MCF 10A (cell line): ENCODE data around the gene MX2. TPM values are rescaled to one million over a fixed set of nuclear protein-coding genes. Genes with fewer than 3 reads are reported as not detected.

Source experiments
- BruUV-seq: library from RNA; stranded (reverse); fragments of 400-500 nt; replicated peaks from 2 replicates; lab custom pipeline; 2021; lab: Mats Ljungman, UMichigan
- CTCF ChIA-PET: fragments of 300-600 bp; sonication (Branson Sonifier 250); formaldehyde crosslinking; extraction: SDS; loops from one replicate; lab custom pipeline; 2021; ENCODE audit warnings: antibody characterized with exemption, inconsistent platforms; lab: Yijun Ruan, JAX
- POLR2A ChIA-PET: fragments of 300-600, 350-650 bp; sonication (Branson Sonifier 250); formaldehyde crosslinking; extraction: SDS; loops from one replicate; lab custom pipeline; 2020; ENCODE audit warnings: antibody characterized with exemption, inconsistent platforms; lab: Yijun Ruan, JAX
- DNase-seq: peaks from one replicate; pipeline ENCODE4 v3.0.0-alpha.2; 2018; ENCODE audit not compliant: unreplicated experiment
- H3K27ac Mint-ChIP-seq: one replicate; pipeline ENCODE4 v1.8.0; 2022; ENCODE audit warnings: mild to moderate bottlenecking, low read depth, mixed read lengths; ENCODE audit not compliant: unreplicated experiment
- H3K27me3 Mint-ChIP-seq: one replicate; pipeline ENCODE4 v1.8.0; 2022; ENCODE audit warnings: mixed read lengths; ENCODE audit not compliant: insufficient read depth, unreplicated experiment
- H3K36me3 Mint-ChIP-seq: one replicate; pipeline ENCODE4 v1.8.0; 2022; ENCODE audit warnings: mild to moderate bottlenecking, moderate library complexity, mixed read lengths; ENCODE audit not compliant: insufficient read depth, unreplicated experiment
- H3K4me1 Mint-ChIP-seq: one replicate; pipeline ENCODE4 v1.8.0; 2022; ENCODE audit warnings: mixed read lengths; ENCODE audit not compliant: insufficient read depth, unreplicated experiment
- H3K4me3 Mint-ChIP-seq: one replicate; pipeline ENCODE4 v1.8.0; 2022; ENCODE audit warnings: mild to moderate bottlenecking, moderate library complexity, mixed read lengths; ENCODE audit not compliant: unreplicated experiment
- H3K9me3 Mint-ChIP-seq: one replicate; pipeline ENCODE4 v1.8.0; 2022; ENCODE audit warnings: mixed read lengths; ENCODE audit not compliant: unreplicated experiment
- intact Hi-C: fragments of 100-400 bp; cut with micrococcal nuclease; formaldehyde crosslinking; loops from 2 replicates; pipeline ENCODE4 v1.14.1; 2022
- total RNA-seq: library from RNA; stranded (reverse); gene quantifications from 2 replicates; pipeline ENCODE4 v1.2.3, GENCODE V29; 2022
- TF ChIP-seq, protein P1 (sequence below): fragments of 200-600 bp; IDR thresholded peaks from one replicate; pipeline ENCODE4 v1.8.0; 2022; ENCODE audit warnings: antibody characterized with exemption, mild to moderate bottlenecking; ENCODE audit not compliant: unreplicated experiment

The MX2 gene
- total RNA-seq, 1 experiment from 2014 or later: not detected

DNA sequence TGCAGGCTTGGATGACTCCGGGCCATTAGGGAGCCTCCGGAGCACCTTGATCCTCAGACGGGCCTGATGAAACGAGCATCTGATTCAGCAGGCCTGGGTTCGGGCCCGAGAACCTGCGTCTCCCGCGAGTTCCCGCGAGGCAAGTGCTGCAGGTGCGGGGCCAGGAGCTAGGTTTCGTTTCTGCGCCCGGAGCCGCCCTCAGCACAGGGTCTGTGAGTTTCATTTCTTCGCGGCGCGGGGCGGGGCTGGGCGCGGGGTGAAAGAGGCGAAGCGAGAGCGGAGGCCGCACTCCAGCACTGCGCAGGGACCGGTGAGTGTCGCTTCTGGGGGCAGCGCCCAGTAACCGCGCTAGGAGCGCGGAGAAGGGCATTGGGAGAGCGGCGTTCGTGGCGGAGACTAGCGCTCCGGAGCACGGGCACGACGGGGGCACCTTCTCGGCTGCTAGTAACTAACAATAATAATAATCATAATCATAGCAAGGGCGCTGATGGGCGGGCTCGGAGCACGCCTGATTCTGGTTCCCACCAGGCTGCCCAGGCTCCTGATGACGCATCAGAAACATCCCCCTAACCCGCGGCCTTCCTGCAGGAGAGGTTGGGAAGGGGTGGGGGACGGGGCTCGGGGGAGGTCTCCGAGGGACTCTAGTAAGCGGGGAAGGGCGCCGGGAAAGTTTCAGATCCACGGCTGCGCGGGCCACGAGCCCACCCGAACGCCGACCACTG, 64.3 kb downstream of the MX2 start, which contains the start of gene MX1:
Gene MX1, plus strand, starts transcription at position 286 of the 722 bp plus-strand sequence. CDS start 5,832 bp downstream, outside the sequence.
- no peak within 1 kb of the TSS for H3K27ac Mint-ChIP-seq

DNA sequence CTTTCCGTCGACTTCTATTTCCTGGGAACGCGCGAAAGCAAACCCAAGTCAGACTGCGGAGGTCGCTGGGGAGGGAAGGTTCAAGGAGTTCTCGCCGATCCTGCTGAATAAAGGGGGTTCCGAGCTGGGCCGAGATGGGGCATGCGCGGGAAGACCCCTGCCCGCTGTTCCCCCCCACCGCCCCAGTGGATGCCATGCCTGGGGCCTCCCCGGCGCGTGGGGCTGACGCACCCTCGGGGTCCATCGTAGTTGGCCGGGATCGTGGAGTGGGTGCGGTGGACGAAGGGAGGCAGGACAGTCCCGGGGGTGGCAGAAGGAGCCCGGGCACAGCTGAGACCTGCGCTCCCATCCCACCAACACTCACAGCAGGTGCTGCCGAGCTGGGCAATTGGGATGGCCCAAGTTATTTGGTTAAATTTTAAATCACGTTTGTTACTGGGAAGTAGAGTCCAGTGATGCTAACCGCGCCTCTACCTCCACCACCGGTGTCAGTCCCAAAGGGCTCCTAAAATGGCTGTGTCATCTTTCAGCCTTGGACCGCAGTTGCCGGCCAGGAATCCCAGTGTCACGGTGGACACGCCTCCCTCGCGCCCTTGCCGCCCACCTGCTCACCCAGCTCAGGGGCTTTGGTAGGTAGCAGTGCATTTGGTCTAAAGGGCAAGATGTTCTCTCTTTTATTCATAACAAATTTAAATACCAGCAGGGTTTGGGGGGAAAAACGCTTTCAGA, 65.0 kb downstream of the MX2 start:
- DNase-seq: no peak
- H3K4me3 Mint-ChIP-seq: no peak overlapping the region
- intact Hi-C loops: no loop called here
- H3K27ac Mint-ChIP-seq: no peak overlapping the region
- H3K9me3 Mint-ChIP-seq: no peaks in the 10 kb centered on the region
- no peaks in the 10 kb centered on the region for H3K4me1 Mint-ChIP-seq
- no TSS peak for BruUV-seq
- ChIA-PET CTCF (no interaction called here), POLR2A (no interaction called here)
- H3K27me3 Mint-ChIP-seq: peaks cover 7% of the 10 kb centered on the region
- H3K36me3 Mint-ChIP-seq: no peaks in the 10 kb centered on the region
- TF ChIP-seq, protein P1, sequence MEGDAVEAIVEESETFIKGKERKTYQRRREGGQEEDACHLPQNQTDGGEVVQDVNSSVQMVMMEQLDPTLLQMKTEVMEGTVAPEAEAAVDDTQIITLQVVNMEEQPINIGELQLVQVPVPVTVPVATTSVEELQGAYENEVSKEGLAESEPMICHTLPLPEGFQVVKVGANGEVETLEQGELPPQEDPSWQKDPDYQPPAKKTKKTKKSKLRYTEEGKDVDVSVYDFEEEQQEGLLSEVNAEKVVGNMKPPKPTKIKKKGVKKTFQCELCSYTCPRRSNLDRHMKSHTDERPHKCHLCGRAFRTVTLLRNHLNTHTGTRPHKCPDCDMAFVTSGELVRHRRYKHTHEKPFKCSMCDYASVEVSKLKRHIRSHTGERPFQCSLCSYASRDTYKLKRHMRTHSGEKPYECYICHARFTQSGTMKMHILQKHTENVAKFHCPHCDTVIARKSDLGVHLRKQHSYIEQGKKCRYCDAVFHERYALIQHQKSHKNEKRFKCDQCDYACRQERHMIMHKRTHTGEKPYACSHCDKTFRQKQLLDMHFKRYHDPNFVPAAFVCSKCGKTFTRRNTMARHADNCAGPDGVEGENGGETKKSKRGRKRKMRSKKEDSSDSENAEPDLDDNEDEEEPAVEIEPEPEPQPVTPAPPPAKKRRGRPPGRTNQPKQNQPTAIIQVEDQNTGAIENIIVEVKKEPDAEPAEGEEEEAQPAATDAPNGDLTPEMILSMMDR: no peak

More for the DNA sequence above, 64.3 kb downstream of the MX2 start, which contains the start of gene MX1:
- Mint-ChIP-seq H3K9me3 (no peaks in the 10 kb centered on the region), H3K4me3 (peak within 1 kb of the TSS; percentile 57), H3K4me1 (peaks cover 1% of the 10 kb centered on the region), H3K27me3 (peaks cover 7% of the 10 kb centered on the region), H3K36me3 (no peaks in the 10 kb centered on the region)
- TF ChIP-seq, protein P1: no peak
- CTCF ChIA-PET: no interaction called here
- intact Hi-C loops: no loop called here
- POLR2A ChIA-PET: no interaction called here
- no TSS peak for BruUV-seq
- no peak for DNase-seq

DNA sequence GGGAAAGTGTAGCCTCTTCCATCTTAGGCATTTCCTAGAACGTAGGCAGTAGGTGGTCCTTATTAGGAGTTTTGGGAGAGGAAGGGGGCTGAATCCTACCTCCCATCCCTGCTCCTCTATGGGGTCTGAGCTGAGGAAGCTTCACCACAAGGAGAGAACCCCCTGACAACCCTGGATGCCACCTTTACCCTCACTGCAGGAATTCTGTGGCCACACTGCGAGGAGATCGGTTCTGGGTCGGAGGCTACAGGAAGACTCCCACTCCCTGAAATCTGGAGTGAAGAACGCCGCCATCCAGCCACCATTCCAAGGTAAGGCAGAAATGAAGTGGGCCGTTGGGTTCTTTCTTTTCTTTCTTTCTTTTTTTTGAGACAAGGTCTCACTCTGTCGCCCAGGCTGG, 65.7 kb downstream of the MX2 start:
- no peaks in the 10 kb centered on the region for H3K36me3 Mint-ChIP-seq
- no peaks in the 10 kb centered on the region for H3K9me3 Mint-ChIP-seq
- intact Hi-C loops: no loop called here
- no peak overlapping the region for H3K27ac Mint-ChIP-seq
- no peaks in the 10 kb centered on the region for H3K4me1 Mint-ChIP-seq
- ChIA-PET POLR2A (no interaction called here), CTCF (no interaction called here)
- TF ChIP-seq, protein P1: no peak
- DNase-seq: no peak
- no peak overlapping the region for H3K4me3 Mint-ChIP-seq
- H3K27me3 Mint-ChIP-seq: peaks cover 7% of the 10 kb centered on the region
- BruUV-seq: no TSS peak

DNA sequence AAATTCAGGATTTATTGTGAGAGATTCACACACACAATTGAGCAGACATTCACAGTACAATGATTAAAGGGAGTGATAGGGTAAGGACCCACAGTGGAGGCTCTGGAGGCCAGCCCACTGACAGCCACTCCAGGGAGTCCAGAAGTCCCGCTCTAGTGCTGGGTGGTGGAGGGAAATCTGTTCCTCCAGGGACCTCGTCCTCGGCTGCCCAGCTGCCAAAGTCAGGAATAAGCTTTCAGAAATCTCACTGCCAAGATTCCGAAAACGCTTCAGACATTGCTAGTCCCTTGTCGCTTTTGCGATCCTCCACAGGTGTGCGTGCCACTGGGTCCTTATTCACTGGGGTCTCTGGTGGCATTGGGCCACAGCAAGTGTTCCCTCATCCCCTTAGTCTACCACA, 66.5 kb downstream of the MX2 start:
- DNase-seq: no peak
- Mint-ChIP-seq H3K27ac (no peak overlapping the region), H3K4me1 (no peaks in the 10 kb centered on the region), H3K36me3 (no peaks in the 10 kb centered on the region), H3K9me3 (no peaks in the 10 kb centered on the region), H3K4me3 (no peak overlapping the region), H3K27me3 (peaks cover 7% of the 10 kb centered on the region)
- CTCF ChIA-PET: no interaction called here
- no TSS peak for BruUV-seq
- intact Hi-C loops: no loop called here
- TF ChIP-seq, protein P1: no peak
- POLR2A ChIA-PET: no interaction called here
